ENCODE data around the gene C2CD3.

The C2CD3 gene, protein sequence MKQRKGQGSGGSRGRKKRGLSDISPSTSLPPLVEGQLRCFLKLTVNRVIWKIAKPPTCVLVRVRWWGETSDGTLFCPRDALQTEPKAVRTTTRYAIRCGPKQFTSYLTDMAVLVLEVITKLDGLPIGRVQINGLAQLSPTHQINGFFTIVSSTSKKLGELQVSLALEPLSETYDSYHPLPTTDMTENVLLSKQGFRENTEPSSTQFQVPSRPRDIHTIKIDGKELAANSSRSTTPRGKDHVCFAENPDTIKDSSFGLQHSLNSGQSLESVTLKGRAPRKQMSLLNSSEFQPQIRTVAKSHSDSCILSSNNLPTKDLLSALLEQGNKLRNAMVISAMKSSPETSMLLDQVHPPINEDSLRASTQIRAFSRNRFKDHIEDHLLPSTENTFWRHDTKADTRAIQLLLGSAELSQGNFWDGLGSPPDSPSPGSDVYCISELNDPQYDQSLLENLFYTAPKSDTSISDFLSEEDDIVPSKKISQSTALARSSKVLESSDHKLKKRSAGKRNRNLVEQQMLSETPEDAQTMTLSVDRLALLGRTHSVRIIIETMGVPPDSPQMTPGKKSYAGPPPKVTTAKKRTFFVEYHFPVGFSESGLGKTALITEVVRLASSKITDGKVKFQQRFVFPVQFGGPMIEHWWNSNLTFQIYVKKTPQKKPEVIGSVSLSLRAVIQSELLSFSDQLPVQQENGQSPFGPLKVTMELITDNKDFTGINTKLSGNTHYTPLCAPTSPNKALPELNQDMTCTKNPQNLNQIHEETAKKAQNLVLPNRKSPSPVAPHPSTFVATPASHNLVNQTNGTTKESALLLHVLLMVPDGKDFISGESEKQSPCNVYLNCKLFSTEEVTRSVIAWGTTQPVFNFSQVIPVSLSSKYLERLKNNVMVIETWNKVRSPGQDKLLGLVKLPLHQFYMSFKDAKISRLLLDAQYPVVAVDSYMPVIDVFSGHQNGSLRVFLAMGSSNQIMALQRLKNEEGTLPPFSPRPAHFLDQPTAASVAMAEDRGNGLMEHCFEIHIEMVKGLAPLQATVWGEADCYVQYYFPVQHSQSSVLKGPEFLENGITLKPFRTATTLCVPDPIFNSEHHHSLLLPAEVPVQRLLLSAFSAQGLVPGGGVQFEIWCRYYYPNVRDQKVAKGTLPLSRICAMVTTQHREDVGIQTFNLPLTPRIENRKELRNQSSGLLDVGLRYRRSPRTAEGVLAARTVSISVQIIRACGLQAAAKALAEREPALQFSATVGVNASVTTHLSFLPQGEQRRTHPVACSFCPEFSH (N-terminal part only)

DNA sequence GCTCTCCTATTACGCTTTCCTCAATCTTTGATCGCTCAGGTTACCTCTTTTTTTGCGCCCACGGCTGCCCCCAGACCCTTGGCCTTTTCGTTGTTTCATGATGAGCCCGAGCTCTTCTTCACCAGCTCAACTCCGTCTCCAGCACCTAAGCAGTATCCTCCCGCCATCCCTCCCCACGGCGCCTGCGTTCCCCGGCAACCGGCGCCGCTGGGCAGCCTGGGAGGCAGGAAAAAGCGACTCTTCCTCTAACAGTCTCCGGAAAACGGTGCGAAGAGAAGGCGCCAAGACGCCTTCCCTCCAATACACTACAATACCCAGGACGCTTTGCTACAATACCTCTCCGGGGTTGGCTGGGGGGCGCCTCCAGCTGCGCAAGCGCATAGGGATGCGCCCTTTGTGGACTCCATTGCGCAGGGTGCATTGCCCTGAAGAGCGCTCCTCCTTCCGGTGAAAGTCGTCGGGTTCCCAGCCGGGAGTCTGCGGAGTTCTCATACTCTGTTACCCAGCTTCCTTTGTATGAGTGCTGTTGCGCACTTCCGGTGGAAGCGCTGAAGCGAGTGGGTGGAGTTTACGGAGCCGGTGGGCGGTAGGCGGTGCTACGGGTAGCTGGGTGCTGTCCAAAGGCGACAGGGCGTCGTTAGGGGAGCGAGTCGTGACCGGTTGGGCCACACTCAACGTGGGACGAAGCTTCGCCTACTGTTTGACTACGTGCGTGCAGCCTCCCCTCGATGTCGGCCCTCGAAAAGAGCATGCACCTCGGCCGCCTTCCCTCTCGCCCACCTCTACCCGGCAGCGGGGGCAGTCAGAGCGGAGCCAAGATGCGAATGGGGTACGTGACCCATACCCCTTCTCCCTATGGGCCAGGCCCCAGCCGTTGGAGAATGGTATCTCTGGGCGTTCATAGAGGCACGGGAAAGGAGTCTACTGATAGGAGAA is at the start of gene C2CD3, which contains the start of gene PPME1:
TSS of gene C2CD3 (minus strand) at position 309 of the 936 bp plus-strand sequence. CDS start at position 99, 210 bp downstream.
TSS of gene PPME1 (plus strand) at position 596 of the 936 bp plus-strand sequence. CDS start at position 729, 133 bp downstream.
- peak; percentile 99 for DNase-seq (ENCODE audit: low spot score)

DNA sequence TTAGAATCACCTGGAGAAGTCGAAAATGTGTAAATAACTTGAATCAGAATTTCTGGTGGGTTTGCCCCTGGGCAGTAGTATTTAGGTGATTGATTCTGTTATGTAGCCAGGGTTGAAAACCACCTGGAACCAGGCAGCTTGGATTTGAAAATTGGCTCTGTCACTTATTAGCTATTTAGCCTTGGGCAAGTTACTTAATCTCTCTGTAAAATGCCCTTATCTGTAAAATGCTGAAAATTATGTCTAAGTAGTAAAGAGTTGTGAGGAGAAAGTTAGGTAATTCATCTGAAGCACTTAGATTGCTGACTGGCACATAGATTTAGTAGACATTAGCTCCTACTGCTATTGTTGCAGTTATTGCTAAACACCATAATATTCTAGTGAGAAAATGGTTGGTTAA is 49.6 kb upstream of the C2CD3 start:
- DNase-seq (ENCODE audit: low spot score) = no peak

DNA sequence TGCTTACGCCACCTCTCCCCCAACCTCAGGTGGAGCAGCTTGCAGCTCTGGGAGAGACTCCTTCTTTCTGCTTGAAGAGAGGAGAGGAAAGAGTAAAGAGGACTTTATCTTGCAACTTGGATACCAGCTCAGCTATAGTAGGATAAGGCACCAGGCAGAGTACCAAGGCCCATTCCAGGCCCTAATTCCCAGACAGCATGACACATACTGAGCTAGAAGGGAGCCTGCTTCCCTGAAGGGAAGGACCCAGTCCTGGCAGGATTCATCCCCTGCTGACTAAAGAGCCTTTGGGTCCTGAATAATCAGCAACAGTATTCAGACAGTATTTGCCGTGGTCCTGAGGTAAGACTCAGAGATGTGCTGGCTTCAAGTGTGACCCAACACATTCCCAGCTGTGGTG is 41.7 kb upstream of the C2CD3 start:
- DNase-seq (ENCODE audit: low spot score) = no peak

DNA sequence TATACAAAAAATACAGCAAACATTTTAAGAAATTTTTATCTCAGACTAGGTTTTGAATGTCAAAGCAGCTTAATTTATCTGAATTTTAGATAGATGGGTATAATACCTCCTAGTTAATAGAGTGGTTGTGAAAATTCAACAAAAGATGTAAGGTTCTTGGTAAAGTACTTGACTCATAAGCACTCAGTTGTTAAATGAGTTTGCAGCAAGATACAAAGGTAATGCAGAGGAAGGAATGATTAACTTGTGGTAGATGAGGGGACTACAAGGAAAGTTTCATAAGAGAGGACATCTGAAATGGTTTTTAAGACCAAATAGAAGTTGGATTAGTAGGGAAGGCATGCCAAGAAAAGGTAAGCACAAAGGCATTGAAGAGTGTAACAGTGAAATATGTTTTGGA is 37.7 kb upstream of the C2CD3 start:
- no peak for DNase-seq (ENCODE audit: low spot score)

DNA sequence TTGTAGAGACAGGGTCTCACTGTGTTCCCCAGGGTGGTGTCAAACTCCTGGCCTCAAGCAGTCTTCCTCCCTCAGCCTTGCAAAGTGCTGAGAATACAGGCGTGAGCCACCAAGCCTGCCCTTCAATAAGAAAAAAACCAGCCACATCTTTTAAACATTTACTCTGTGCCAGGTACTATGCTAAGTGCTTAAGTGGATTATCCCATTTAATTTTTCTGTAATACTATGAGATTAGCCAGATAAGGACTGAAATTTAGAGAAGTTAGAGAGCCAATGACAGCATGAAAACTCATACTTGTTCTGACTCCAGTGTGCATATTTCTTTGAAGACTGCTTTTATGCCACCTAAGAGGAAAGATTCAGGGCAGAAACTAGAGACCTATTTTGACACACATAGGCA is 35.9 kb upstream of the C2CD3 start:
- DNase-seq (ENCODE audit: low spot score) = no peak

DNA sequence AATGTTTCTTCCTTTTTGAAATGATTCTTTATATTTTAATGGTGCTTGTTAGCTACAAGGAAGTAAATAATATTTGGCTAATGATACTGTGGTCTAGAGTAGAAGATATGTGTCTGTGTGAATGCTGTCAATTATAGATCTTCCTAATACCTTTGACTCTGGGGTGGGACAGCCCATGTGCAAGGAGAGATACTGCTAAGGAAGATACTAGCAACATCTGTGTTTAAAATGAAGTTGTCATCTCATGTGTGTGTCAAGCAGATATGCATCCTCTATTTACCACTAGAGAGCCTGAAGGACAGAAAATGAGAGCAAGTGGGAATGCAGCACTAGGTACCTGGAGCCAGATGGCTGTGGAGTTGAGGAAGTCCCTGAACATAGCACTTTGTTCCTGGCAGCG is 34.4 kb upstream of the C2CD3 start:
- no peak for DNase-seq (ENCODE audit: low spot score)

DNA sequence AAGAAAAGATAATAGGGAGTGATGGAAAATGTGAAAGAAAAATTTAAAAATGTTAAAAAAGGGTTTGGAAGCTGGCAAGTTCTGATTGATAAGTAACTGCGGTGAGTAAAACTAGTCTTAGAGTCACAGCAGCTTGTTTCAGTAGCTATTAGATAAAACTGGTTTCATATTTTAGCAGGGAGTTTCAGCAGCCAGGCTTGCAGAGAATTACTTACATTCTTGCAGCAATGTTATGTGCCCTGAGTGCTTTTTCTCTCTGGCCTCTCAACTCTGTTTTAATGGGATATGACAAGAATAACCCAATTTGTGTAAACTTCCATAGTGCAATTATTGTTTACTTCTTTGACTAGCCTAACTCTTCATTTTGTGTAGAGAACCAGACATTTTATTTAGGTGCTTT is 33.9 kb upstream of the C2CD3 start:
- DNase-seq (ENCODE audit: low spot score) = no peak

DNA sequence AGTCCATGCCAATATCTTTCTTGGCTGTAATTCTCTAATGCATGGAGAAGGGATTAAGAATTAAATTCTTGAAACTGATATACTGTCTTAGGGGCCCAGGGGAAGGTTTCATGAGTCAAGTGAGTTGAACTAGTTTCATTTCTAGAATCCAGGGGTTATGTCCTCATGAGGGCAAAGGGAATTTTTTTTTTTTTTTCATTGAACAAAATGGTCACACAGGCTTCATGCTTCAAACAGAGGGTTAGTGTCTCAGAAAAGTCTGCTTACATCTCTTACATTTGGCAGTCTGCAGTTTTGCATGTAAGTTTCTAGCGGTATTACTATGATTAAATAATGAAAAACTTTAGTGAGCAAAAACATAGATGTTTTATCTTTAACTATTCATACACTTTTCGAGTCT is 33.2 kb upstream of the C2CD3 start:
- DNase-seq (ENCODE audit: low spot score) = no peak

DNA sequence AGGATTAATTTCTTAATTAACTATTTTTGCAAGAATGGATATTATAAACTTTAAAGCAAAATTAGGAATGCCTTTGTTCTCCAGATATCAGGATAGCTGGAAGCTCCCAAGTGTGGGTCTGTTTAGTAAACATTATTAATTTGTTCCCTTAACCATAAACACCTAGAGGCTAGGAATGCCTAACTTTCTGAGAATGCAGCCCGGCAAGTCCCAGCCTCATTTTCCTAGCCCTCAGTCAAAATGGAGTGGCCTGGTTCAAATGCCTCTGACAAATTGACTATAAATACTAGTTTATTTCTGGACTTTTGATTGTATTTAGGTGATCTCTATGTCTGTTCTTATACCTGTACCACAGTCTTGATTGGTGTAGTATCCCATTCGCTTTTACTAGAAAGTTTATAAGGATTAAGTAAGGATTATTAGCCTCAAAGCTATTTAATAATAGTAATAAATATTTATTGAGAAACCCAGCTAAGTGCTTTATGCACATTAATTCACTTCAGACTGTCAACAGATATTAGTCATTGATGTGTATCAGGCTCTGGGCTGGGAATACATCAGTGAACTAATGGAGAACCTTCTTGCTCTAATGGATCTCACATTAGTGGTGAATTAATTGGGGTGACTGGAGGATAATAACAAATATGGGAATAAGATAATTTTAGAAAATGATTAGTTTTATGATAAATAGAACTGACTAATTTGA is 26.1 kb upstream of the C2CD3 start:
- no peak for DNase-seq (ENCODE audit: low spot score)

DNA sequence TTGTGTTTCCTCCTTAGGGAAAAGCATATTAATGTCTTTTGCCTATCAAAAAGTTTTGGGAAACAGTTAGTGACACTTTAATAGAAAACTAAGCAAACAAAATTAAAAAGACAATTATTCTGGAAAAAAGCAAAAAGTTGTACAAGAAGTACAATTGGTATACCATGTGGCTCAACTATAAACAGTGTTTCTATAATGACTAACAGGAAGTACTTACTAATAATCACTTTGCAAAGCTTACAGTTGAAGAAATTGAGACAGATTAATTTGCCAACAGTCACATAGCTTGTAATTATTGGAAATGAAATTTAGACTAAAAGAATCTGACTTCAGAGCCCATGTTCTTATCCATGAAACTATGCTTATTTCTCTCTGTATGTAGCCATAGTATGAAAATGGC is 25.0 kb upstream of the C2CD3 start:
- DNase-seq (ENCODE audit: low spot score) = no peak

DNA sequence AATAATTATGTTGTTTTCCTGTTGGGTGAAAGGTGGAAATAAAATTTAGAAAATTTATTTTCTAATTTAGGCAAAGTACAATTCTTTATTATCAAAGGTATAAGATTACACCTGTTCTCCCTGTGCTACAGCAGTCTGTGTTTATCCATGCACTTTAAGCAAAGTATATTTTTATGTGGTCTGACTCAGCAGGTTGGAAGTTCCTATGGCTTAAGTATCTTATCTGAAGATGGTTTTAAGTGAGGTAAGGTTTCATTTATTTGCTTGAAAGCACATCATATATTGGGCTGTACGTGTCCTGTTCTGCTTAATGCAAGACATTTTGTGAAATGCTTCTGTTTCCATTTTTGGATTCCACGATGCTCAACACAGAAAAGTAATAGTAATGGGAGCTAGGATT is 14.9 kb upstream of the C2CD3 start:
- DNase-seq (ENCODE audit: low spot score) = no peak

DNA sequence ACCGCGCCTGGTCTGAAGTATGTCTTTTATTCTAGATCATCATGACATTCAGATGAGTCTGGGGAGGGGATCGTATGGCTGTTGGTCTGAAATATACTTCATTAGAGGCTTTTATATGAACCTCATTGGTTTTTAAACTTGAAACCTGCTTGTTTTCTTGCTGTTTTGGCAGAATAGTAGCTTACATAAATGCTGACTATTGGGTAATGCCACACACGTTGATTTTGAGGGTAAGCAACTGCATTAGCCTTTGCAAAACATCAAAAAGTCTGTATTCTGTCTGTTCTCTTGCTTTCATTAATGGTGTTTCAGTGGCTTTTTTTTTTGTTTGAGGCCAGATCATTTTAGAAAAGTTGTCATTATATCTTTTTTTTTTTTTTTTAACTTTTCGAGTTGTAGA is 14.5 kb upstream of the C2CD3 start:
- DNase-seq (ENCODE audit: low spot score) = no peak

DNA sequence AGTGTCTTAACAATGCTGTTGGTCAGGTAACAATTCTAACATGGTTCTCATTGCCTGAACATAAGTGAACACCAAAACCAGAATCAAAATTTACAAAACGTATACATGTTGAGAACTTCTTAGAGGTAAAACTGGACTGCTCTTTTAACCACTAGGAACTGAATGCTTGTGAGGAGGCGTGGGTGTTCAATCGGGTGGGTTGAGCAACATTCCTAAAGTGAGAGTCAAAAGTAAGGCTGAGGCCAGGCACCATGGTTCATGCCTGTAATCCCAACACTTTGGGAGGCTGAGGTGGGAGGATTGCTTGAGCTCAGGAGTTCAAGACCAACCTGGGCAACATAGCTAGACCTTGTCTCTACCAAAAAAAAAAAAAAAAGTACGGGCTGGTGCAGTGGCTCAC is 11.8 kb upstream of the C2CD3 start:
- DNase-seq (ENCODE audit: low spot score) = no peak

DNA sequence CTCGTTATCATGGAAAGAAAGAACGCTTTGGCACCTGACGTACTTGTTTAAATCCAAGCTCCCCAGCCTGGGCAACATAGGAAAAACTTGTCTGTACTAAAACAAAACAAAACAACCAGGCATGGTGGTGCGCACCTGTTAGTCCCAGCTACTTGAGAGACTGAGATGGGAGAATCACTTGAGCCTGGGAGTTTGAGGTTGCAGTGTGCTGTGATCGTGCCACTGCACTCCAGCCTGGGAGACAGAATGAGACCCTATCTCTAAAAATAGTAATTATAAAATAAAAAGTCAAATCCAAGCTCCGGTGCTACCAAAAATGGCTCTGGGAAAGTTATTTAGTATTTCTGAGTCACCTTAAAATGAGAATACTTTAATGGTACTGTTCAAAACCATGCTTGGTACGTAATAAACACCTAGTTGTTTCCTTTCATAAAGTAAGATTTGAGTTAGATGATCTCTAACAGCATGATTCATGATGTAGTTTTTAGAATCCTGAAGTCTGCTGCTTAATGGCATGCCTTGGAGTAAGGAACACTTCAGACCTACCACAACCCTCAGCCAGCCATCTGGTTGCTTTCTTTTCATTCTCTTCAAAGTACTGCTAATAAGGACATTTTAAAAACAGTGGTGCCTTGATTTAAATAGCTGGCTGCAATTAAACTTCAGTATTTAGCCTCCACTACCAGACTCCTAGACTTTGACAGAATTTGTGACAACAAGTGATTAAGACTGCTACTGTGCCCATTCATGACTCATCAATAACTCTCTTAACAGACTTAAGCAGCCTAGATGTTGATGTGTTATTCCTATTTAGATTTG is 8.6 kb upstream of the C2CD3 start:
- no peak for DNase-seq (ENCODE audit: low spot score)

DNA sequence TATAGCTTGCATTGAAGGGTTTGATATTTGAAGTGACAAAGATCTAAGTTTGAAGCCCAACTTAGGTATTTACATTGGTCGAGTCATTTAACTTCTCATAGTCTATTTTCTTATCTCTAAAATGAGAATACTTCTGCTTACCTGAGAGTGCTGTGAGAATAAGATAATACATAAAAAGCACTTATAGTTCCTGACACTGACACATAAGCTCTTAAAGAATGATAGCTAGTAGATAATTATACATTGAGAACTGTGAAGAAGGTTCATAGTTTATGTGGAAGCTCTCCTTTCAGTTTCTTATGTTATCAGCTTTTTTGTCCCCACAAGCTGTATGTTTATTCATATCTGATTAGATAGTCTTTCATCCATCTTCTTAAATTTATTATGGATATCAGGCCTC is 5.1 kb upstream of the C2CD3 start:
- no peak for DNase-seq (ENCODE audit: low spot score)

DNA sequence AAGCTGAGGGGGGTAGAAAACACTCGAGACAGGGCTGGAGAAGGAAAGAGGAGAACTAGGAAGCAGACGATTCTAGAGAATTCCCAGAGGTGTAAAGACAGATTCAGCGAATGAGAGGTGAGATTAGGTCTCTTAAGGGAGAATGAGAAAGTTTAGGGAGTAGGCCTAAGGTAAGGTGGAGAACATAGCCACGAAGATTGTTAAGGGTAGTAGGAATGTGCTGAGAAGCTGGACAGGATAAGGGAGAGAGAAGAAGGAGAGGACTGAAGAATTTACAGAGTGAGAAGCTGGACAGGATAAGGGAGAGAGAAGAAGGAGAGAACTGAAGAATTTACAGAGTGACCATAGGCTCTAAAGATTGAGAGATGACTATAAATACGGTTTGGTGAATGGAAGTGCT is 1.2 kb upstream of the C2CD3 start:
- DNase-seq (ENCODE audit: low spot score) = no peak

DNA sequence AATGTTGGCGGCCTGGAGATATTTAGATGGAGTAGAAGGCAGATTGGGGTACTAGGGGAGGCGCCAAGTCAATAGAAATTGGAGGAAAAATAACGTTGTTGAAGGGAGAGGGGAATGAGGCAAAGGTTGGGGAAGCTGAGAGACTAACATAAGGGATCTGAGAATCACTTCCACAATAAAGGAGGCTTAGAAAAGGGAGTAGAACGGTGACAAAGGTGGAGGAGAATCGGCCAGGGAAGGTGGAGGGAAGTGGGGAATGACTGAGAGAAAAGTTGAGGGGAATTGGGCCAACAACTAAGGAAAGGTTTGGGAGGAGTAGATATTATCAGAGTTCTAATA is 797 bp upstream of the C2CD3 start:
- DNase-seq (ENCODE audit: low spot score) = no peak

DNA sequence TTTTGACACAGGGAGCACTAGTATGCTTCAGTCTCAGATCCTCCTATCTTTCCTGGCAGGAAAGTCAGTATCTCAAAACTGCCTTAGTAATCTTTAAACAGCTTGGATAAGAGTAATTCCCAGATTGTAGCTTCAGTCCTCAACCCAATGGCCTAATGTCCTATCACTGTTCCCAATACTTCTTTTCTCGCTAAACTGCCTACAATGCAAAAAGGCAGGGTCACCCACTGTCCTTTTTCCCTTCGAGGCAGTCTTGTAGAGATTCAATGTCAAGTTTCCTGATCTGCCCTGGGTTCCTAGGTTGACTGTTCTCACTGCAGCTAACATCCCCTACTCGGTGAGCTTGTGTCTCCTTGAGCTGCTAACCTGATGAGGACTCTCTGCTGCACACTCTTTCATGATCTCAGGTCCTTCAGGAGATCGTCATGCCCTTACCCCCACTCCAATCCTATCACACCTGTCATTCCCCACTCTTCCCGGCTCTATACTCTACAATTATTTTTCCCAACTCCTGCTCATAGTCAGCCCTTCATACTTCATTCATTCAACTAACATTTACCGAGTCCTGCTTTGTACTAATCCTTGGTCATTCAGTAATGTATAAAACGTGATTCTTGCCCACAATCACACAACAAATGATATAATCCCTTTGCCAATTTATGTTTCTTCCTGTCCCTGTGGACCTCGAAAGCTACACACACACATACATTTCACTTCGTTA is 904 bp downstream of the C2CD3 start:
- DNase-seq (ENCODE audit: low spot score) = no peak

DNA sequence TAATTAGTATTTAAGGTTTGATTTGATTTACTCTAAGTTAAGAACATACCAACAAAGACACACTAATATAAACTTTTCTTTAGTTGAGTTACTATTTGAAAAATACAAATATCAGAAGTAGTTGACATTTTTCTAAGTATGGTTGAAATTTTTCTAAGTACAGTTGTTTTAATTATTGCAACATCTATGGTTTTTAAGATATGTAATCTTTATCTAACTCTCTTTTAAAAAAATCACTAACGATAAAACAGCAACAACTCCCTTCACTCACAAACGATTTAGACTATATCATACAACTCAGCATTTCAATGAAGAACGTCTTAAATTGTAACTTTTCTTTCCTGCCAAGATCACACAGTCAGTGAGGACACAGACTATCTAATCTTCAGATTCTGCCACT is 2.0 kb downstream of the C2CD3 start:
- no peak for DNase-seq (ENCODE audit: low spot score)

Data from CD4-positive, alpha-beta T cell treated with Interleukin-15 for 4 hours (primary cell).